HL-60 (cell line): ENCODE results near the gene LAYN.

Experiments used
- DNase-seq, 2 experiments: peaks; one replicate each; pipeline ENCODE4 v3.0.0-alpha.2; 2010 to 2020; ENCODE audit warnings: low read depth in 1 of 2, low spot score in 1 of 2
- H3K27ac ChIP-seq: fragments of 250-450 bp; sonication (Bioruptor Pico); replicated peaks from 2 replicates; pipeline ENCODE4 v1.5.1; 2020; ENCODE audit warnings: mild to moderate bottlenecking, moderate library complexity
- H3K27me3 ChIP-seq: fragments of 250-450 bp; sonication (Bioruptor Pico); 2 replicates; pipeline ENCODE4 v1.5.1; 2021; ENCODE audit warnings: mild to moderate bottlenecking, moderate library complexity; ENCODE audit not compliant: insufficient read depth, poor library complexity, severe bottlenecking
- H3K4me3 ChIP-seq: replicated peaks from 2 replicates; pipeline ENCODE4 v1.5.1; 2011; ENCODE audit warnings: mild to moderate bottlenecking, control low read depth, low read length; ENCODE audit not compliant: insufficient read depth
- CTCF ChIP-seq: IDR thresholded peaks from one replicate; pipeline ENCODE4 v1.5.1; 2011; ENCODE audit warnings: low read length, control low read depth, inconsistent platforms; ENCODE audit not compliant: insufficient read depth
- GABPA ChIP-seq: IDR thresholded peaks from 2 replicates; pipeline ENCODE4 v1.6.1; 2012; ENCODE audit warnings: low read depth
- POLR2AphosphoS5 ChIP-seq: IDR thresholded peaks from 2 replicates; pipeline ENCODE4 v1.6.1; 2012; ENCODE audit warnings: low read depth
- REST ChIP-seq: IDR thresholded peaks from 2 replicates; pipeline ENCODE4 v1.6.1; 2012; ENCODE audit warnings: low read depth; ENCODE audit not compliant: insufficient replicate concordance
- SPI1 ChIP-seq: IDR thresholded peaks from 2 replicates; pipeline ENCODE4 v1.6.1; 2012; ENCODE audit warnings: low read depth, mild to moderate bottlenecking, borderline replicate concordance

LAYN gene

GRCh38 chr11:111521135-111521534 lies 19.4 kb upstream of the LAYN start:
- Histone ChIP-seq H3K27ac (no peak overlapping the region), H3K27me3 (no peaks in the 10 kb centered on the region), H3K4me3 (no peak overlapping the region)
- no peak for DNase-seq
- TF ChIP-seq CTCF (no peak), GABPA (no peak), POLR2AphosphoS5 (no peak), SPI1 (no peak), REST (no peak)

GRCh38 chr11:111522426-111522825 lies 18.1 kb upstream of the LAYN start:
- no peak for DNase-seq
- no peak for TF ChIP-seq GABPA
- no peak for TF ChIP-seq CTCF
- TF ChIP-seq SPI1 = no peak
- TF ChIP-seq REST = no peak
- TF ChIP-seq POLR2AphosphoS5 = no peak
- Histone ChIP-seq H3K27ac (no peak overlapping the region), H3K27me3 (no peaks in the 10 kb centered on the region), H3K4me3 (no peak overlapping the region)

- TF ChIP-seq REST (no peak), POLR2AphosphoS5 (no peak), SPI1 (no peak), GABPA (no peak), CTCF (no peak)
- no peaks in the 10 kb centered on the region for H3K27me3 ChIP-seq
- no peak overlapping the region for H3K27ac ChIP-seq
- no peak for DNase-seq
- H3K4me3 ChIP-seq = no peak overlapping the region
Observed at GRCh38 chr11:111523343-111523742, 17.2 kb upstream of the LAYN start.
